ENCODE measurements around the gene MISFA. TPM values are rescaled to one million over a fixed set of nuclear protein-coding genes. Genes with fewer than 3 reads are reported as not detected.

The MISFA gene
- total and polyA plus RNA-seq, 2 experiments from 2014 or later, result 2.0 TPM; not detected in 1

DNA sequence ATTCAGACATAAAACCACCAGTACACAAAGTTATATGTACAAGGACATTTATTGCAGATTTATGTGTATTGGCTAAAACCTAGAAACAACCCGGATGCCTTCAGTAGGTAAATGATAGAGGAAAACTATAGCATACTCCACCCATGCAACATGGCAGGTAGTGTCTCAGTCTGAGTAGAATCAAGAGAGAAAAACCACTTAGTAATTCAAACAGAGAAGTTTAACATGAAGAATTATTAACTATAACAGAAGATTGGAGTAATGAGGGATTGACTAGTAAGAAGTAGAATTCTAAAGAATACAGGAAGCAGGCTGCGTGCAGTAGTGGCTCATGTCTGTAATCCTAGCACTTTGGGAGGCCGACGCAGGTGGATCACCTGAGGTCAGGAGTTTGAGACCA is 50.8 kb downstream of the MISFA start:
- Histone ChIP-seq H3K4me1 (ENCODE audit: insufficient read depth) (no peaks in the 10 kb centered on the region), H3K4me3 (no peak overlapping the region), H4K20me1 (ENCODE audit: insufficient read depth, poor library complexity, severe bottlenecking) (no peaks in the 10 kb centered on the region), H3K4me2 (no peak overlapping the region), H3K9me3 (ENCODE audit: low read depth) (no peaks in the 10 kb centered on the region), H2AFZ (no peak overlapping the region), H3K9me2 (replicated peaks; ENCODE audit: insufficient read depth) (no peaks in the 10 kb centered on the region), H3K79me2 (no peaks in the 10 kb centered on the region), H3K27ac (no peak overlapping the region), H3K27me3 (no peaks in the 10 kb centered on the region), H3K36me3 (replicated peaks; ENCODE audit: insufficient read depth, low read depth) (no peaks in the 10 kb centered on the region)
- no peak for TF ChIP-seq EZH2phosphoT487 (IDR thresholded peaks at IDR 0.05; ENCODE audit: low read depth, severe bottlenecking, unreplicated experiment)
- TF ChIP-seq, protein P1, sequence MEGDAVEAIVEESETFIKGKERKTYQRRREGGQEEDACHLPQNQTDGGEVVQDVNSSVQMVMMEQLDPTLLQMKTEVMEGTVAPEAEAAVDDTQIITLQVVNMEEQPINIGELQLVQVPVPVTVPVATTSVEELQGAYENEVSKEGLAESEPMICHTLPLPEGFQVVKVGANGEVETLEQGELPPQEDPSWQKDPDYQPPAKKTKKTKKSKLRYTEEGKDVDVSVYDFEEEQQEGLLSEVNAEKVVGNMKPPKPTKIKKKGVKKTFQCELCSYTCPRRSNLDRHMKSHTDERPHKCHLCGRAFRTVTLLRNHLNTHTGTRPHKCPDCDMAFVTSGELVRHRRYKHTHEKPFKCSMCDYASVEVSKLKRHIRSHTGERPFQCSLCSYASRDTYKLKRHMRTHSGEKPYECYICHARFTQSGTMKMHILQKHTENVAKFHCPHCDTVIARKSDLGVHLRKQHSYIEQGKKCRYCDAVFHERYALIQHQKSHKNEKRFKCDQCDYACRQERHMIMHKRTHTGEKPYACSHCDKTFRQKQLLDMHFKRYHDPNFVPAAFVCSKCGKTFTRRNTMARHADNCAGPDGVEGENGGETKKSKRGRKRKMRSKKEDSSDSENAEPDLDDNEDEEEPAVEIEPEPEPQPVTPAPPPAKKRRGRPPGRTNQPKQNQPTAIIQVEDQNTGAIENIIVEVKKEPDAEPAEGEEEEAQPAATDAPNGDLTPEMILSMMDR (IDR thresholded peaks at IDR 0.05; ENCODE audit: poor library complexity), result no peak
- TF ChIP-seq EZH2 (IDR thresholded peaks at IDR 0.05; ENCODE audit: borderline replicate concordance), result no peak
- DNase-seq (ENCODE audit: low spot score), result no peak
- 96% methylated on average over 4 of the region's 4 CpGs for WGBS (ENCODE audit: low lambda C conversion rate, missing lambda C conversion rate)

DNA sequence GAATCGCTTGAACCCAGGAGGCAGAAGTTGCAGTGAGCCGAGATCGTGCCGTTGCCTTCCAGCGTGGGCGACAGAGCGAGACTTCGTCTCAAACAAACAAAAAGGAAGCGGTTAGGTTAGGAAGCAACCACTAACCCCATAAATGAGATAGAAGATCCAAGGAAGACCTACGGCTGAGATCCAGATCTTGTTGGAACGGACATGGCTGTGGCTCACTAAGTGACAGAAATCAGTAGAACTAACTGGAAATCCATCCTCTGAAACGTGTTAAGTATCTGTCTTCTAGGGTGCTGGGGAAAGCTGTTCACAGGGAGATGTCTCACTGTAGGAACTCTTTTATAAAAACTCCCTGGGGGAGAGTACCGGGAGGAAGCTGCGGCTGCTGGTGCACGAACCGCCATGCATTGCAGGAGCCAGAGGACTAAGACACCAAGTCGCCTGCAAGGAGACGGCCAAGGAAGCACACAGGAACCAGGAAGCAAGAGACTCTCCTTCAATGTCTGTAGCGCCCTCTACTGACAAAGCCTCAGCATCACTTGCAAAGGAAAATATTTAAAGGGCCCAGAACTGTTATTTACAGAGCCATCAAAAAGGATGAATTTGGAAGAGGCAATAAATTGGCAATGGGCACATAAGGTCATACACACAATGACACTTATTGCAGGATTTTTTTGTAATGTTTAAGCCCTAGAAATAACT is 51.4 kb downstream of the MISFA start:
- TF ChIP-seq EZH2 (IDR thresholded peaks at IDR 0.05; ENCODE audit: borderline replicate concordance), result no peak
- TF ChIP-seq, protein P1 (IDR thresholded peaks at IDR 0.05; ENCODE audit: poor library complexity), result peak; percentile 52
- Histone ChIP-seq H3K4me1 (ENCODE audit: insufficient read depth) (no peaks in the 10 kb centered on the region), H3K9me2 (replicated peaks; ENCODE audit: insufficient read depth) (no peaks in the 10 kb centered on the region), H4K20me1 (ENCODE audit: insufficient read depth, poor library complexity, severe bottlenecking) (no peaks in the 10 kb centered on the region), H3K4me2 (no peak overlapping the region), H3K4me3 (no peak overlapping the region), H3K9me3 (ENCODE audit: low read depth) (no peaks in the 10 kb centered on the region), H3K36me3 (replicated peaks; ENCODE audit: insufficient read depth, low read depth) (no peaks in the 10 kb centered on the region), H3K27me3 (no peaks in the 10 kb centered on the region), H3K27ac (no peak overlapping the region), H3K79me2 (no peaks in the 10 kb centered on the region), H2AFZ (no peak overlapping the region)
- WGBS (ENCODE audit: low lambda C conversion rate, missing lambda C conversion rate), result 79% methylated on average over 19 of the region's 19 CpGs
- peak; percentile 60 for DNase-seq (ENCODE audit: low spot score)

Other genes with a start within 250 kb of the MISFA start
- gene LDHA, start 205.2 kb upstream of the MISFA start, total RNA-seq, result 380 and 421 TPM in 2 replicates
- 727 and 746 TPM in 2 replicates for gene LDHA, start 205.2 kb upstream of the MISFA start, polyA plus RNA-seq
- gene LDHC, start 187.5 kb upstream of the MISFA start, total RNA-seq, result 0.57 and 2.6 TPM in 2 replicates
- 1.7 and 2.9 TPM in 2 replicates for gene LDHC, start 187.5 kb upstream of the MISFA start, polyA plus RNA-seq
- gene LDHAL6A, start 143.9 kb upstream of the MISFA start, total RNA-seq, result not detected in 2 replicates
- gene LDHAL6A, start 143.9 kb upstream of the MISFA start, polyA plus RNA-seq, result 0.06 TPM in 1 of 2 replicates, not detected in the other
- gene TSG101, start 72.8 kb upstream of the MISFA start, total RNA-seq, result 78.6 and 136 TPM in 2 replicates
- 105 and 113 TPM in 2 replicates for gene TSG101, start 72.8 kb upstream of the MISFA start, polyA plus RNA-seq
- gene UEVLD, start 11.1 kb upstream of the MISFA start, total RNA-seq, result 26.0 and 33.0 TPM in 2 replicates
- gene UEVLD, start 11.1 kb upstream of the MISFA start, polyA plus RNA-seq, result 11.5 and 11.8 TPM in 2 replicates
- gene SPTY2D1, start 34.6 kb downstream of the MISFA start, total RNA-seq, result 23.8 and 24.1 TPM in 2 replicates
- gene SPTY2D1, start 34.6 kb downstream of the MISFA start, polyA plus RNA-seq, result 9.0 and 10.9 TPM in 2 replicates
- 1.7 and 2.3 TPM in 2 replicates for gene TMEM86A, start 99.0 kb downstream of the MISFA start, total RNA-seq
- 5.0 and 5.2 TPM in 2 replicates for gene TMEM86A, start 99.0 kb downstream of the MISFA start, polyA plus RNA-seq
- 0.08 TPM in 1 of 2 replicates, not detected in the other for gene IGSF22, start 126.4 kb downstream of the MISFA start, total RNA-seq
- gene IGSF22, start 126.4 kb downstream of the MISFA start, polyA plus RNA-seq, result 0.22 TPM in 1 of 2 replicates, not detected in the other
- gene PTPN5, start 192.0 kb downstream of the MISFA start, total RNA-seq, result 0.40 and 0.90 TPM in 2 replicates
- gene PTPN5, start 192.0 kb downstream of the MISFA start, polyA plus RNA-seq, result 0.22 and 0.78 TPM in 2 replicates